ENCODE results near the gene TSHR. TPM values are rescaled to one million over a fixed set of nuclear protein-coding genes. Genes with fewer than 3 reads are reported as not detected.
A peak's percentile ranks its signal among the peaks of the same experiment; 100 is the strongest.

The TSHR gene
- total RNA-seq (2014; rRNA removed; shearing (Covaris generic)), result 33.4 and 40.0 TPM in 2 replicates
- 3.8 and 4.9 TPM in 2 replicates for total RNA-seq (2022)
- percentile 33 among the genes with signal in this experiment for Bru-seq, nascent RNA
- percentile 40 among the genes with signal in this experiment for BruChase-seq, experiment 1, labeled RNA remaining after a 6-hour chase
- BruChase-seq, experiment 2, labeled RNA remaining after a 2-hour chase, result percentile 38 among the genes with signal in this experiment
- long read RNA-seq, partial matches to known transcripts, result 3 of 9 reads
- long read RNA-seq, other reads (novel, unspliced or antisense), result 5 of 9 reads

GRCh38 chr14:80955416-80955941, at the start of gene TSHR:
Gene TSHR, plus strand, starts transcription at chr14:80955621. Its CDS starts 60 bp downstream, at chr14:80955681.
- POLR2A ChIA-PET, result interaction anchor here (0.9 to 8.4 kb wide), 9 partner anchors 13 to 266 kb away, joined by 3 to 267 read pairs (median 4); partner anchors contain the start of genes CEP128 and GTF2A1
- CTCF ChIA-PET (ENCODE audit: unreplicated experiment), result interaction anchor here (1.0 to 3.3 kb wide), 4 partner anchors 19 to 31 kb away, joined by 3 to 30 read pairs (median 4); no protein-coding TSS in a partner anchor
- no TSS peak for BruUV-seq (replicated peaks)
- DNase-seq (ENCODE audit: low spot score), result peak; percentile 69
- H4K20me1 ChIP-seq (ENCODE audit: insufficient read depth, low read length), result no peaks in the 10 kb centered on the region
- H3K27ac ChIP-seq (ENCODE audit: low read depth, low read length, poor library complexity, severe bottlenecking), result peak within 1 kb of the TSS; percentile 98
- peak within 1 kb of the TSS; percentile 85 for H3K4me2 ChIP-seq (ENCODE audit: low read length)
- no peaks in the 10 kb centered on the region for H3K9me2 ChIP-seq (ENCODE audit: insufficient read depth, low read length)
- H3K4me3 ChIP-seq (ENCODE audit: low read depth, low read length, poor library complexity, severe bottlenecking), result peak within 1 kb of the TSS; percentile 68
- H3K4me1 ChIP-seq (ENCODE audit: insufficient read depth, low read length, poor library complexity, severe bottlenecking), result peaks cover 54% of the 10 kb centered on the region
- peaks cover 24% of the 10 kb centered on the region; the same call in 1 of the 2 replicates for H3K79me2 ChIP-seq (ENCODE audit: insufficient read depth, low read depth, low read length)
- peak within 1 kb of the TSS; percentile 47; the same call in 1 of the 2 replicates for H2AFZ ChIP-seq (ENCODE audit: low read length)
- TF ChIP-seq CTCF (conservative IDR thresholded peaks at IDR 0.05; ENCODE audit: low read length), result no peak
- no peak for TF ChIP-seq EZH2phosphoT487 (IDR thresholded peaks at IDR 0.05; ENCODE audit: borderline replicate concordance, low read depth, low read length)
- intact Hi-C loops (cut with micrococcal nuclease; ENCODE audit: unreplicated experiment), result loop anchor here (2.0 kb wide), 1 partner anchor 107 kb away; no protein-coding TSS in a partner anchor
- peaks cover 7% of the 10 kb centered on the region; the same call in 1 of the 2 replicates for H3K9me3 ChIP-seq (ENCODE audit: low read length)
- H3K36me3 ChIP-seq (ENCODE audit: insufficient read depth, low read length), result peaks cover 5% of the 10 kb centered on the region; the same call in 1 of the 2 replicates

GRCh38 chr14:80906336-80906735, 49.1 kb upstream of the TSHR start:
- Histone ChIP-seq H3K4me2 (ENCODE audit: low read length) (no peak overlapping the region), H3K9me3 (ENCODE audit: low read length) (no peaks in the 10 kb centered on the region), H3K4me3 (ENCODE audit: low read depth, low read length, poor library complexity, severe bottlenecking) (no peak overlapping the region), H3K9me2 (ENCODE audit: insufficient read depth, low read length) (no peaks in the 10 kb centered on the region), H3K36me3 (ENCODE audit: insufficient read depth, low read length) (peaks cover 89% of the 10 kb centered on the region), H4K20me1 (ENCODE audit: insufficient read depth, low read length) (no peaks in the 10 kb centered on the region), H3K4me1 (ENCODE audit: insufficient read depth, low read length, poor library complexity, severe bottlenecking) (no peaks in the 10 kb centered on the region), H3K27ac (ENCODE audit: low read depth, low read length, poor library complexity, severe bottlenecking) (no peak overlapping the region), H2AFZ (ENCODE audit: low read length) (no peak overlapping the region), H3K79me2 (ENCODE audit: insufficient read depth, low read depth, low read length) (no peaks in the 10 kb centered on the region; the same call in 1 of the 2 replicates)
- no peak for DNase-seq (ENCODE audit: low spot score)
- no TSS peak for BruUV-seq (replicated peaks)
- POLR2A ChIA-PET, result interaction anchor here (0.8 to 2.1 kb wide), 3 partner anchors 10 to 18 kb away, joined by 3 to 5 read pairs (median 3); no protein-coding TSS in a partner anchor
- CTCF ChIA-PET (ENCODE audit: unreplicated experiment), result no interaction called here
- no peak for TF ChIP-seq CTCF (conservative IDR thresholded peaks at IDR 0.05; ENCODE audit: low read length)
- no peak for TF ChIP-seq EZH2phosphoT487 (IDR thresholded peaks at IDR 0.05; ENCODE audit: borderline replicate concordance, low read depth, low read length)
- intact Hi-C loops (cut with micrococcal nuclease; ENCODE audit: unreplicated experiment), result no loop called here

Data from OCI-LY7 (cell line).